Fibroblast of lung (primary cell): ENCODE data around the gene MAP4K2.

Experiments used
- EZH2 ChIP-seq: IDR thresholded peaks from 2 replicates; pipeline ENCODE4 v1.5.1; 2012; ENCODE audit warnings: low read length, control low read depth, mild to moderate bottlenecking; ENCODE audit errors: missing control alignments
- TF ChIP-seq, protein P1 (sequence below), 2 donors: IDR thresholded peaks in 1 of 2; conservative IDR thresholded peaks in 1 of 2; 1 replicate in 1 of 2; 2 replicates in 1 of 2; pipeline ENCODE4 v1.5.1; 2011 to 2012; ENCODE audit warnings: low read length in 2 of 2, control low read depth in 1 of 2, inconsistent platforms in 1 of 2, low read depth in 1 of 2, mild to moderate bottlenecking in 1 of 2

GRCh38 chr11:64831411-64831891 lies 28.4 kb upstream of the MAP4K2 start:
- TF ChIP-seq, protein P1, sequence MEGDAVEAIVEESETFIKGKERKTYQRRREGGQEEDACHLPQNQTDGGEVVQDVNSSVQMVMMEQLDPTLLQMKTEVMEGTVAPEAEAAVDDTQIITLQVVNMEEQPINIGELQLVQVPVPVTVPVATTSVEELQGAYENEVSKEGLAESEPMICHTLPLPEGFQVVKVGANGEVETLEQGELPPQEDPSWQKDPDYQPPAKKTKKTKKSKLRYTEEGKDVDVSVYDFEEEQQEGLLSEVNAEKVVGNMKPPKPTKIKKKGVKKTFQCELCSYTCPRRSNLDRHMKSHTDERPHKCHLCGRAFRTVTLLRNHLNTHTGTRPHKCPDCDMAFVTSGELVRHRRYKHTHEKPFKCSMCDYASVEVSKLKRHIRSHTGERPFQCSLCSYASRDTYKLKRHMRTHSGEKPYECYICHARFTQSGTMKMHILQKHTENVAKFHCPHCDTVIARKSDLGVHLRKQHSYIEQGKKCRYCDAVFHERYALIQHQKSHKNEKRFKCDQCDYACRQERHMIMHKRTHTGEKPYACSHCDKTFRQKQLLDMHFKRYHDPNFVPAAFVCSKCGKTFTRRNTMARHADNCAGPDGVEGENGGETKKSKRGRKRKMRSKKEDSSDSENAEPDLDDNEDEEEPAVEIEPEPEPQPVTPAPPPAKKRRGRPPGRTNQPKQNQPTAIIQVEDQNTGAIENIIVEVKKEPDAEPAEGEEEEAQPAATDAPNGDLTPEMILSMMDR (conservative IDR thresholded peaks at IDR 0.05 in 1 of 2, IDR thresholded peaks at IDR 0.05 in 1 of 2; ENCODE audit: low read depth in 1 of 2, low read length in 2 of 2) = no peak
- TF ChIP-seq EZH2 = no peak
